A673 (cell line): ENCODE measurements around the gene RAB26. TPM values are rescaled to one million over a fixed set of nuclear protein-coding genes. Genes with fewer than 3 reads are reported as not detected.
A peak's percentile ranks its signal among the peaks of the same experiment; 100 is the strongest.

Experiments used
- BruUV-seq: library from RNA; stranded (reverse); fragments of 400-500 nt; replicated peaks from 2 replicates; lab custom pipeline; 2021; lab: Mats Ljungman, UMichigan
- CTCF ChIA-PET: fragments of 300-600 bp; sonication (Branson Sonifier 250); formaldehyde crosslinking; loops from one replicate; lab custom pipeline; 2022; ENCODE audit warnings: antibody characterized with exemption; lab: Charles Lee
- POLR2A ChIA-PET: fragments of 300-600 bp; sonication (Branson Sonifier 250); formaldehyde crosslinking; loops from one replicate; lab custom pipeline; 2022; ENCODE audit warnings: antibody characterized with exemption; ENCODE audit not compliant: low non-redundant PET; lab: Charles Lee
- DNase-seq: peaks from one replicate; pipeline ENCODE4 v3.0.0-alpha.2; 2015; ENCODE audit warnings: low spot score
- H3K27ac ChIP-seq: fragments of 200-600 bp; sonication (generic); 2 replicates; pipeline ENCODE4 v1.5.1; 2016; ENCODE audit warnings: mixed run types, low read depth, mild to moderate bottlenecking, mixed read lengths, antibody characterized with exemption, low read length; ENCODE audit not compliant: poor library complexity, severe bottlenecking
- H3K27me3 ChIP-seq: fragments of 200-600 bp; sonication (generic); replicated peaks from 2 replicates; pipeline ENCODE4 v1.6.1; 2017; ENCODE audit warnings: mixed run types, low read depth, mild to moderate bottlenecking, mixed read lengths, antibody characterized with exemption, low read length; ENCODE audit not compliant: insufficient read depth, poor library complexity
- H3K36me3 ChIP-seq: fragments of 200-600 bp; sonication (generic); 2 replicates; pipeline ENCODE4 v1.6.1; 2016; ENCODE audit warnings: mixed run types, mild to moderate bottlenecking, mixed read lengths, antibody characterized with exemption, low read length; ENCODE audit not compliant: insufficient read depth, poor library complexity, severe bottlenecking
- H3K4me1 ChIP-seq: fragments of 200-600 bp; sonication (generic); 2 replicates; pipeline ENCODE4 v1.6.1; 2017; ENCODE audit warnings: mixed run types, mild to moderate bottlenecking, mixed read lengths, antibody characterized with exemption, low read length; ENCODE audit not compliant: insufficient read depth, poor library complexity, severe bottlenecking
- H3K4me3 ChIP-seq: fragments of 200-600 bp; sonication (generic); 2 replicates; pipeline ENCODE4 v1.5.1; 2016; ENCODE audit warnings: low read depth, mixed run types, mild to moderate bottlenecking, mixed read lengths, low read length; ENCODE audit not compliant: poor library complexity, severe bottlenecking
- H3K9me3 ChIP-seq: fragments of 200-600 bp; sonication (generic); 2 replicates; pipeline ENCODE4 v1.6.1; 2016; ENCODE audit warnings: mixed run types, low read depth, mild to moderate bottlenecking, mixed read lengths, antibody characterized with exemption, low read length; ENCODE audit not compliant: poor library complexity, severe bottlenecking
- CTCF ChIP-seq: fragments of 300-800, 200-600 bp; sonication (generic); conservative IDR thresholded peaks from 2 replicates; pipeline ENCODE4 v1.5.1; 2017; ENCODE audit warnings: low read depth, mild to moderate bottlenecking, antibody characterized with exemption, low read length, moderate library complexity, mixed read lengths
- EZH2 ChIP-seq: fragments of 200-600 bp; sonication (generic); IDR thresholded peaks from 2 replicates; pipeline ENCODE4 v1.6.1; 2017; ENCODE audit warnings: borderline replicate concordance, low read depth, mild to moderate bottlenecking, mixed read lengths, antibody characterized with exemption, low read length; ENCODE audit not compliant: poor library complexity, severe bottlenecking
- intact Hi-C: fragments of 100-400 bp; cut with micrococcal nuclease; formaldehyde crosslinking; loops from one replicate; pipeline ENCODE4 v1.10.0; 2022; ENCODE audit not compliant: unreplicated experiment
- total RNA-seq: library from RNA; stranded (reverse); gene quantifications from 2 replicates; pipeline ENCODE4 v1.2.3, GENCODE V29; 2021

Gene RAB26
- total RNA-seq, 1 experiment from 2014 or later, result 0.49 TPM

- peak overlapping the region; percentile 35 for H3K4me3 ChIP-seq
- H3K9me3 ChIP-seq, result no peaks in the 10 kb centered on the region
- peaks cover 7% of the 10 kb centered on the region for H3K4me1 ChIP-seq
- CTCF ChIA-PET, result no interaction called here
- no peak overlapping the region for H3K27ac ChIP-seq
- peaks cover 26% of the 10 kb centered on the region for H3K27me3 ChIP-seq
- no peaks in the 10 kb centered on the region for H3K36me3 ChIP-seq
- POLR2A ChIA-PET, result no interaction called here
- DNase-seq, result no peak
- TF ChIP-seq EZH2 (no peak), CTCF (no peak)
- intact Hi-C loops, result no loop called here
- no TSS peak for BruUV-seq
Observed at GRCh38 chr16:2196981-2197511, 48.6 kb downstream of the RAB26 start.

GRCh38 chr16:2197765-2198164 lies 49.3 kb downstream of the RAB26 start:
- no TSS peak for BruUV-seq
- ChIA-PET POLR2A (no interaction called here), CTCF (no interaction called here)
- no peak for DNase-seq
- intact Hi-C loops, result no loop called here
- Histone ChIP-seq H3K27me3 (peaks cover 26% of the 10 kb centered on the region), H3K9me3 (no peaks in the 10 kb centered on the region), H3K4me1 (peaks cover 7% of the 10 kb centered on the region), H3K36me3 (no peaks in the 10 kb centered on the region), H3K4me3 (no peak overlapping the region), H3K27ac (no peak overlapping the region)
- no peak for TF ChIP-seq EZH2
- no peak for TF ChIP-seq CTCF

- no peak for DNase-seq
- H3K4me3 ChIP-seq, result no peak overlapping the region
- ChIA-PET CTCF (interaction anchor here (0.6 kb wide), 1 partner anchor 9 kb away, joined by 3 read pairs; no protein-coding TSS in a partner anchor), POLR2A (no interaction called here)
- peaks cover 26% of the 10 kb centered on the region for H3K27me3 ChIP-seq
- no peaks in the 10 kb centered on the region for H3K36me3 ChIP-seq
- H3K9me3 ChIP-seq, result no peaks in the 10 kb centered on the region
- TF ChIP-seq EZH2, result no peak
- no peak for TF ChIP-seq CTCF
- intact Hi-C loops, result no loop called here
- no TSS peak for BruUV-seq
- H3K27ac ChIP-seq, result no peak overlapping the region
- peaks cover 7% of the 10 kb centered on the region for H3K4me1 ChIP-seq
Observed at GRCh38 chr16:2198283-2198682, 49.9 kb downstream of the RAB26 start.
